ENCODE results near the gene TGOLN2. TPM values are rescaled to one million over a fixed set of nuclear protein-coding genes. Genes with fewer than 3 reads are reported as not detected.

Gene TGOLN2
- total RNA-seq, 2 donors from 2014 or later, result 58.6 to 67.0 TPM

- Mint-ChIP-seq H3K4me3 (no peak overlapping the region), H3K36me3 (ENCODE audit: low read depth) (peaks cover 15% of the 10 kb centered on the region)
These were observed 51.1 kb downstream of the TGOLN2 start for GRCh38 chr2:85276571-85277118.

GRCh38 chr2:85275984-85276540, 51.7 kb downstream of the TGOLN2 start:
- no peak for DNase-seq
- H3K9me3 Mint-ChIP-seq, result no peaks in the 10 kb centered on the region
- no peak overlapping the region for H3K4me3 Mint-ChIP-seq
- Histone ChIP-seq H3K9ac (ENCODE audit: extremely low read depth, low read length, poor library complexity, severe bottlenecking) (no peak overlapping the region), H3K27me3 (ENCODE audit: control insufficient read depth, insufficient read depth, low read length, poor library complexity, severe bottlenecking) (no peaks in the 10 kb centered on the region), H3K4me3 (ENCODE audit: low read length) (no peak overlapping the region), H3K27ac (ENCODE audit: low read depth, low read length) (no peak overlapping the region), H3K9me3 (ENCODE audit: control insufficient read depth, low read length) (no peaks in the 10 kb centered on the region), H3K36me3 (ENCODE audit: control insufficient read depth, insufficient read depth, low read length) (peaks cover 6% of the 10 kb centered on the region), H3K4me1 (ENCODE audit: control insufficient read depth, insufficient read depth, low read length) (peaks cover 6% of the 10 kb centered on the region)
- peaks cover 12% of the 10 kb centered on the region for H3K36me3 Mint-ChIP-seq (ENCODE audit: low read depth)
- H3K27me3 Mint-ChIP-seq (ENCODE audit: insufficient read depth), result no peaks in the 10 kb centered on the region
- no peak for TF ChIP-seq CTCF (conservative IDR thresholded peaks at IDR 0.05)
- no peak overlapping the region for H3K27ac Mint-ChIP-seq
- H3K4me1 Mint-ChIP-seq, result peaks cover 19% of the 10 kb centered on the region
- 94 to 96% methylated on average over 9 of the region's 9 CpGs for WGBS, 2 experiments (ENCODE audit: insufficient coverage in 1 of 2, insufficient read length in 1 of 2)

More at GRCh38 chr2:85276571-85277118, 51.1 kb downstream of the TGOLN2 start:
- Histone ChIP-seq H3K4me3 (ENCODE audit: low read length) (no peak overlapping the region), H3K4me1 (ENCODE audit: control insufficient read depth, insufficient read depth, low read length) (peaks cover 6% of the 10 kb centered on the region), H3K9ac (ENCODE audit: extremely low read depth, low read length, poor library complexity, severe bottlenecking) (no peak overlapping the region), H3K27ac (ENCODE audit: low read depth, low read length) (no peak overlapping the region), H3K27me3 (ENCODE audit: control insufficient read depth, insufficient read depth, low read length, poor library complexity, severe bottlenecking) (no peaks in the 10 kb centered on the region), H3K36me3 (ENCODE audit: control insufficient read depth, insufficient read depth, low read length) (peaks cover 6% of the 10 kb centered on the region), H3K9me3 (ENCODE audit: control insufficient read depth, low read length) (no peaks in the 10 kb centered on the region)
- no peak for TF ChIP-seq CTCF (conservative IDR thresholded peaks at IDR 0.05)
- no peaks in the 10 kb centered on the region for H3K27me3 Mint-ChIP-seq (ENCODE audit: insufficient read depth)
- 92 to 98% methylated on average over 8 to 14 of the region's 14 CpGs for WGBS, 2 experiments (ENCODE audit: insufficient coverage in 1 of 2, insufficient read length in 1 of 2)
- no peaks in the 10 kb centered on the region for H3K9me3 Mint-ChIP-seq
- H3K4me1 Mint-ChIP-seq, result peaks cover 19% of the 10 kb centered on the region
- peak overlapping the region; percentile 6 for H3K27ac Mint-ChIP-seq
- no peak for DNase-seq

GRCh38 chr2:85273738-85274731, 53.8 kb downstream of the TGOLN2 start:
- Mint-ChIP-seq H3K4me3 (no peak overlapping the region), H3K27ac (peak overlapping the region; percentile 60), H3K9me3 (no peaks in the 10 kb centered on the region), H3K36me3 (ENCODE audit: low read depth) (peaks cover 22% of the 10 kb centered on the region), H3K4me1 (peaks cover 28% of the 10 kb centered on the region), H3K27me3 (ENCODE audit: insufficient read depth) (no peaks in the 10 kb centered on the region)
- Histone ChIP-seq H3K4me1 (ENCODE audit: control insufficient read depth, insufficient read depth, low read length) (peaks cover 6% of the 10 kb centered on the region), H3K9ac (ENCODE audit: extremely low read depth, low read length, poor library complexity, severe bottlenecking) (no peak overlapping the region), H3K36me3 (ENCODE audit: control insufficient read depth, insufficient read depth, low read length) (peaks cover 11% of the 10 kb centered on the region), H3K27me3 (ENCODE audit: control insufficient read depth, insufficient read depth, low read length, poor library complexity, severe bottlenecking) (no peaks in the 10 kb centered on the region), H3K4me3 (ENCODE audit: low read length) (no peak overlapping the region), H3K9me3 (ENCODE audit: control insufficient read depth, low read length) (no peaks in the 10 kb centered on the region), H3K27ac (ENCODE audit: low read depth, low read length) (no peak overlapping the region)
- peak; percentile 54 for DNase-seq
- WGBS, 2 experiments (ENCODE audit: insufficient coverage in 1 of 2, insufficient read length in 1 of 2), result 91 to 94% methylated on average over 16 to 21 of the region's 21 CpGs
- no peak for TF ChIP-seq CTCF (conservative IDR thresholded peaks at IDR 0.05)

All from endodermal cell (in vitro differentiated cells).